Fibroblast of lung (primary cell): ENCODE measurements around the gene NOSTRIN.

Experiments used
- EZH2 ChIP-seq: IDR thresholded peaks from 2 replicates; pipeline ENCODE4 v1.5.1; 2012; ENCODE audit warnings: low read length, control low read depth, mild to moderate bottlenecking; ENCODE audit errors: missing control alignments
- TF ChIP-seq, protein P1 (sequence below), 2 donors: IDR thresholded peaks in 1 of 2; conservative IDR thresholded peaks in 1 of 2; 1 replicate in 1 of 2; 2 replicates in 1 of 2; pipeline ENCODE4 v1.5.1; 2011 to 2012; ENCODE audit warnings: low read length in 2 of 2, control low read depth in 1 of 2, inconsistent platforms in 1 of 2, low read depth in 1 of 2, mild to moderate bottlenecking in 1 of 2

DNA sequence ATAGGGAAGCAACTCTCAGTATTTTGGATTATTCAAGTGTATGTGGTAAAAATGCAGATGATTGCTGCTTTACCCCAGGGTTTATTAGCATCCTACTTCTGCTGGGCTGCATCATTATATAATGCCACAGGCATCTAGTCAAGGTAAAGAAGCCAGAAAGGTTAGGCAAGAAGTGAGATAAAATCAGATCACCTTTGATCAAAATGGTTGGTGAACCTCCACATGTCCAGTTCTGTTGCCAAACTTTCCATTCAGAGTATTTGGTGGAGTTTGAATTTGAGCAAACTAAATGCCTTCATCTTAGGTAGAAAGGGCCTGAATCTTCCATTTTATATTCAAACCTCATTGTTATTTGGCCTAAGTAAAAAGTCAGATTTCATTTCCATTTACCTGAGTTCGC is 29.7 kb upstream of the NOSTRIN start:
- TF ChIP-seq, protein P1, sequence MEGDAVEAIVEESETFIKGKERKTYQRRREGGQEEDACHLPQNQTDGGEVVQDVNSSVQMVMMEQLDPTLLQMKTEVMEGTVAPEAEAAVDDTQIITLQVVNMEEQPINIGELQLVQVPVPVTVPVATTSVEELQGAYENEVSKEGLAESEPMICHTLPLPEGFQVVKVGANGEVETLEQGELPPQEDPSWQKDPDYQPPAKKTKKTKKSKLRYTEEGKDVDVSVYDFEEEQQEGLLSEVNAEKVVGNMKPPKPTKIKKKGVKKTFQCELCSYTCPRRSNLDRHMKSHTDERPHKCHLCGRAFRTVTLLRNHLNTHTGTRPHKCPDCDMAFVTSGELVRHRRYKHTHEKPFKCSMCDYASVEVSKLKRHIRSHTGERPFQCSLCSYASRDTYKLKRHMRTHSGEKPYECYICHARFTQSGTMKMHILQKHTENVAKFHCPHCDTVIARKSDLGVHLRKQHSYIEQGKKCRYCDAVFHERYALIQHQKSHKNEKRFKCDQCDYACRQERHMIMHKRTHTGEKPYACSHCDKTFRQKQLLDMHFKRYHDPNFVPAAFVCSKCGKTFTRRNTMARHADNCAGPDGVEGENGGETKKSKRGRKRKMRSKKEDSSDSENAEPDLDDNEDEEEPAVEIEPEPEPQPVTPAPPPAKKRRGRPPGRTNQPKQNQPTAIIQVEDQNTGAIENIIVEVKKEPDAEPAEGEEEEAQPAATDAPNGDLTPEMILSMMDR (conservative IDR thresholded peaks at IDR 0.05 in 1 of 2, IDR thresholded peaks at IDR 0.05 in 1 of 2; ENCODE audit: low read depth in 1 of 2, low read length in 2 of 2) = no peak
- TF ChIP-seq EZH2 = no peak
